Liver (tissue), 9 donors: ENCODE data around the gene MAMDC2. TPM values are rescaled to one million over a fixed set of nuclear protein-coding genes. Genes with fewer than 3 reads are reported as not detected.

Source experiments
- DNase-seq: peaks from one replicate; pipeline ENCODE4 v3.0.0-alpha.2; 2017; ENCODE audit warnings: low spot score
- H3K27ac ChIP-seq, 2 donors: one replicate each; pipeline ENCODE4 v1.7.0; 2013; ENCODE audit warnings: inconsistent platforms in 2 of 2, low read length in 2 of 2, control low read depth in 1 of 2, low read depth in 1 of 2, mild to moderate bottlenecking in 1 of 2
- H3K27me3 ChIP-seq, 4 donors: one replicate each; pipeline versions ENCODE4 v1.6.1 to v1.7.0; 2013; ENCODE audit warnings: low read length in 3 of 4, inconsistent platforms in 1 of 4, mild to moderate bottlenecking in 1 of 4, moderate library complexity in 1 of 4; ENCODE audit not compliant: control insufficient read depth in 4 of 4, insufficient read depth in 4 of 4
- H3K36me3 ChIP-seq, 4 donors: one replicate each; pipeline versions ENCODE4 v1.6.1 to v1.7.0; 2013; ENCODE audit warnings: low read length in 3 of 4, mild to moderate bottlenecking in 3 of 4, low read depth in 1 of 4, moderate library complexity in 1 of 4; ENCODE audit not compliant: control insufficient read depth in 4 of 4, insufficient read depth in 3 of 4
- H3K4me1 ChIP-seq, 4 donors: one replicate each; pipeline versions ENCODE4 v1.6.1 to v1.7.0; 2013; ENCODE audit warnings: low read length in 3 of 4, mild to moderate bottlenecking in 3 of 4, moderate library complexity in 1 of 4; ENCODE audit not compliant: control insufficient read depth in 4 of 4, insufficient read depth in 4 of 4
- H3K4me3 ChIP-seq, 3 donors: one replicate each; pipeline versions ENCODE4 v1.6.1 to v1.7.0; 2013; ENCODE audit warnings: low read length in 3 of 3, control low read depth in 1 of 3, low read depth in 1 of 3, mild to moderate bottlenecking in 1 of 3
- H3K9ac ChIP-seq, 2 donors: one replicate each; pipeline ENCODE4 v1.7.0; 2013; ENCODE audit warnings: low read length in 2 of 2, mild to moderate bottlenecking in 2 of 2, moderate library complexity in 2 of 2, control low read depth in 1 of 2, low read depth in 1 of 2
- H3K9me3 ChIP-seq, 4 donors: one replicate each; pipeline versions ENCODE4 v1.6.1 to v1.7.0; 2013; ENCODE audit warnings: low read length in 3 of 4; ENCODE audit not compliant: control insufficient read depth in 4 of 4
- CTCF ChIP-seq: fragments of 150-350 bp; IDR thresholded peaks from 2 replicates; pipeline ENCODE4 v1.5.1; 2017; ENCODE audit warnings: improper control_type of control experiment, low read depth, low read length; ENCODE audit not compliant: missing input control
- FOXA1 ChIP-seq: IDR thresholded peaks from 2 replicates; pipeline ENCODE4 v1.6.1; 2016; ENCODE audit warnings: antibody characterized with exemption
- FOXA2 ChIP-seq: IDR thresholded peaks from 2 replicates; pipeline ENCODE4 v1.6.1; 2016; ENCODE audit warnings: antibody characterized with exemption
- GABPA ChIP-seq, 2 donors: IDR thresholded peaks in 1 of 2; conservative IDR thresholded peaks in 1 of 2; 2 replicates each; pipeline ENCODE4 v1.6.1; 2016; ENCODE audit warnings: antibody characterized with exemption in 2 of 2, mild to moderate bottlenecking in 1 of 2, moderate library complexity in 1 of 2
- HNF4G ChIP-seq: IDR thresholded peaks from 2 replicates; pipeline ENCODE4 v1.6.1; 2016; ENCODE audit warnings: antibody characterized with exemption
- MAX ChIP-seq: IDR thresholded peaks from 2 replicates; pipeline ENCODE4 v1.6.1; 2016; ENCODE audit warnings: antibody characterized with exemption
- RAD21 ChIP-seq, 2 donors: IDR thresholded peaks; 2 replicates each; pipeline ENCODE4 v1.6.1; 2016; ENCODE audit warnings: antibody characterized with exemption in 2 of 2, mild to moderate bottlenecking in 2 of 2
- REST ChIP-seq: IDR thresholded peaks from 2 replicates; pipeline ENCODE4 v1.6.1; 2016; ENCODE audit warnings: antibody characterized with exemption, mild to moderate bottlenecking
- RXRA ChIP-seq, 2 donors: IDR thresholded peaks; 2 replicates each; pipeline ENCODE4 v1.6.1; 2017 to 2018; ENCODE audit warnings: antibody characterized with exemption in 2 of 2, mild to moderate bottlenecking in 1 of 2
- SP1 ChIP-seq: IDR thresholded peaks from 2 replicates; pipeline ENCODE4 v1.6.1; 2018; ENCODE audit warnings: antibody characterized with exemption, mild to moderate bottlenecking
- TAF1 ChIP-seq: conservative IDR thresholded peaks from 2 replicates; pipeline ENCODE4 v1.6.1; 2016; ENCODE audit warnings: antibody characterized with exemption, mild to moderate bottlenecking
- YY1 ChIP-seq: IDR thresholded peaks from 2 replicates; pipeline ENCODE4 v1.6.1; 2016; ENCODE audit warnings: antibody characterized with exemption, mild to moderate bottlenecking
- ZBTB33 ChIP-seq: IDR thresholded peaks from 2 replicates; pipeline ENCODE4 v1.6.1; 2016; ENCODE audit warnings: antibody characterized with exemption
- WGBS: extraction: QIAGEN DNeasy Blood & Tissue Kit; methylation state at CpG from one replicate; pipeline ENCODE4 v1.1.7; 2013; 5-methylcytosine and 5-hydroxymethylcytosine counted together
- polyA plus RNA-seq, 2 donors: library from polyadenylated mRNA; stranded (reverse) in 1 of 2; unstranded in 1 of 2; fragments of 200-250 nt in 1 of 2; fragments of >200 nt in 1 of 2; fragmentation: Nextera tagmentation in 1 of 2; extraction: Ambion mirVana in 1 of 2; gene quantifications; one replicate each; pipeline versions ENCODE4 v1.2.1 to v1.2.3, GENCODE V29; 2013 to 2015
- total RNA-seq, 2 donors: library from RNA; depleted of rRNA; stranded (reverse); fragments of >200 nt; gene quantifications; one replicate each; pipeline ENCODE4 v1.2.3, GENCODE V29; 2014
- donor health status: healthy.
- donor health status: healthy.
- donor health status: healthy.
- donor health status: healthy.
- donor health status: healthy.

The MAMDC2 gene
- total and polyA plus RNA-seq, 4 donors: 0.28 to 4.4 (median 1.0) TPM

GRCh38 chr9:70101265-70101664, 57.6 kb downstream of the MAMDC2 start:
- H3K36me3 ChIP-seq: no peaks in the 10 kb centered on the region
- H3K9ac ChIP-seq: no peak overlapping the region
- no peaks in the 10 kb centered on the region for H3K4me1 ChIP-seq
- 89% methylated on average over 1 of the region's 1 CpG for WGBS
- H3K9me3 ChIP-seq: no peaks in the 10 kb centered on the region
- no peaks in the 10 kb centered on the region for H3K27me3 ChIP-seq
- no peak for DNase-seq
- TF ChIP-seq RAD21 (IDR thresholded peaks at IDR 0.05): no peak
- no peak overlapping the region for H3K4me3 ChIP-seq
- H3K27ac ChIP-seq: no peak overlapping the region

GRCh38 chr9:70105147-70105546, 61.5 kb downstream of the MAMDC2 start:
- Histone ChIP-seq H3K4me3 (no peak overlapping the region), H3K36me3 (no peaks in the 10 kb centered on the region), H3K9ac (no peak overlapping the region), H3K4me1 (no peaks in the 10 kb centered on the region), H3K27me3 (no peaks in the 10 kb centered on the region), H3K27ac (no peak overlapping the region), H3K9me3 (no peaks in the 10 kb centered on the region)
- WGBS: 87% methylated on average over 5 of the region's 5 CpGs
- DNase-seq: no peak
- TF ChIP-seq CTCF (no peak), RXRA (IDR thresholded peaks at IDR 0.05) (no peak), RAD21 (IDR thresholded peaks at IDR 0.05) (no peak), SP1 (no peak), FOXA1 (no peak), HNF4G (no peak), REST (no peak), ZBTB33 (no peak), GABPA (IDR thresholded peaks at IDR 0.05 in 1 of 2, conservative IDR thresholded peaks at IDR 0.05 in 1 of 2) (no peak), MAX (no peak), FOXA2 (no peak)

GRCh38 chr9:70106571-70106970, 62.9 kb downstream of the MAMDC2 start:
- Histone ChIP-seq H3K4me3 (no peak overlapping the region), H3K27ac (no peak overlapping the region), H3K27me3 (no peaks in the 10 kb centered on the region), H3K9ac (no peak overlapping the region), H3K9me3 (no peaks in the 10 kb centered on the region), H3K36me3 (no peaks in the 10 kb centered on the region), H3K4me1 (no peaks in the 10 kb centered on the region)
- DNase-seq: no peak
- WGBS: 93% methylated on average over 10 of the region's 10 CpGs
- TF ChIP-seq YY1 (no peak), TAF1 (no peak), FOXA2 (no peak), SP1 (no peak), ZBTB33 (no peak)
